ENCODE data around the gene MRGPRG.

MRGPRG gene

GRCh38 chr11:3217818-3218482 lies 663 bp downstream of the MRGPRG start:
- FAIRE-seq (no peak), DNase-seq (ENCODE audit: insufficient read length, low spot score) (no peak)
- no peak for TF ChIP-seq CTCF (IDR thresholded peaks at IDR 0.05; ENCODE audit: insufficient read depth, missing control alignments)

DNA sequence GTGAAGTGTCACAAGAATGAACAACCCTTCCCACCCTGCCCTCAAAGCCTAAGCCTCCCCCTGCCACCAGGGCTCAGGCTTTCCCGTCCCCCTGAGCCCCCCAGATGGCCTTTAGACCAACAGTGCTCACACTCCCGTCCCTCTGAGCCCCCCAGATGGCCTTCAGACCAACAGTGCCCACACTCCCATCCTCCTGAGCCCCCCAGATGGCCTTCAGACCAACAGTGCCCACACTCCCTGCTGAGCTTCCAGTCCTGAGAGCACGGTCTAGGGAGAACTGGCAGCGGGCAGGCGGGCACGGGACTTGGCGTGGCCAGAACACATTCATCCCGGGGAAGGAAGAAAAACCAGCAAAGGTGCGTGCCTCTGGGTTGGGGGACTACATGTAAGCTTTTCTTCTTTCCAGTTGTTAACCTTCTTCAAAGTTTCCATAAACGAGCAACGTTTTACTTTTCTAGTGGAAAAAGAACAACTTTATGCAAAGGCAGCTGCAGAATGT lies 2.5 kb downstream of the MRGPRG start:
- TF ChIP-seq CTCF (IDR thresholded peaks at IDR 0.05; ENCODE audit: insufficient read depth, missing control alignments): no peak
- DNase-seq (ENCODE audit: insufficient read length, low spot score): no peak
- no peak for FAIRE-seq

- TF ChIP-seq CTCF (IDR thresholded peaks at IDR 0.05; ENCODE audit: insufficient read depth, missing control alignments): no peak
- DNase-seq (ENCODE audit: insufficient read length, low spot score) (no peak), FAIRE-seq (no peak)
Observed at GRCh38 chr11:3215346-3216026, 3.1 kb downstream of the MRGPRG start.

DNA sequence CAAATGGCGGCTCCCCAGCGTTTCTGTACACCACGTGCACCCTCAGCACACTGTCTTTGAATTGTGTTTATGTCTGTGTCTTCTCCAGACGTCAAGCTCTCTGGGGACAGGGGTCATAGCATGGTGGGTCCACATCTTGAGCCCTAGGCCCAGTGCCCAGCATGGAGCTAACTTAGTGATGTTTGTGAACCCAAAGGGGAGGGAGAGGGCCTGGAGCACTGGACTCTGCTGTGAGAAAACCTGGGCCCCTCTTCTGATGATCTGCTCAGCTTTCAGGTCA lies 4.3 kb downstream of the MRGPRG start:
- TF ChIP-seq CTCF (IDR thresholded peaks at IDR 0.05; ENCODE audit: insufficient read depth, missing control alignments): no peak
- DNase-seq (ENCODE audit: insufficient read length, low spot score): no peak
- no peak for FAIRE-seq

DNA sequence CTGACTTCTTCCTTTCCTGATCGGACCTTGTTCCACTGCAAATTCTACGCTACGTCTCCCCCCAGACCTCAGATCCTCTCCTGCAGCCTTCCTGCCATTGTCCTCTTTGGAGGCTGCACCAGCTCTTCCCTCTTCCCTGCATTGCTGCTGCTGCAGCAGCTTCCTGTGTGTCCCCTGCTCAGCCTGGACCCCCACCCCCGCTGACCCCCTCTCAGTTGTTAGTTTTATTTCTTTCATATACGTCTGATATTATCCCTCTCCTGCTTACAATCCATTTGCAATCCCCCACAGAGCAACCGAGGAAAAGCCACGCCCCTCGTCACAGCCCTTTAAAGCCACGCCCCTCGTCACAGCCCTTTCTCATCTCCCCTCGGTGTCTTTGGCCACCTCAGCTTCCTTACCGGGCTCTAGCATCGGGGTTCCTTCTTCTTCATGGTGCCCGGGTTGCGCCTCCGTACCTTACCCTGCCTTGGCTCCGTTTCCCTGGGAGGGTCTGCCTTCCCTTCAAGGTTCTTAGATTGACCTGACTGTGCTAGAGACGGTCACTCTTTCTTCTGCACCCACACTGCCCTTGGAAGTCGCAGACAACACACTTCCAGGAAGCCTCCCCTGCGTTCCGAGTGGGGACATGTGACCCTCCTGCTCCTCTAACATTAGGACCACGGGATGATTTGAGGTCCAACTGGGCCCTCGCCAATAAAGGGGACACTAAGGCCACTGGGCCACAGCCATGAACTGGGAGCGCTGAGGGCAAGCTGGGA lies 4.8 kb downstream of the MRGPRG start:
- no peak for FAIRE-seq
- TF ChIP-seq CTCF (IDR thresholded peaks at IDR 0.05; ENCODE audit: insufficient read depth, missing control alignments): no peak
- no peak for DNase-seq (ENCODE audit: insufficient read length, low spot score)

DNA sequence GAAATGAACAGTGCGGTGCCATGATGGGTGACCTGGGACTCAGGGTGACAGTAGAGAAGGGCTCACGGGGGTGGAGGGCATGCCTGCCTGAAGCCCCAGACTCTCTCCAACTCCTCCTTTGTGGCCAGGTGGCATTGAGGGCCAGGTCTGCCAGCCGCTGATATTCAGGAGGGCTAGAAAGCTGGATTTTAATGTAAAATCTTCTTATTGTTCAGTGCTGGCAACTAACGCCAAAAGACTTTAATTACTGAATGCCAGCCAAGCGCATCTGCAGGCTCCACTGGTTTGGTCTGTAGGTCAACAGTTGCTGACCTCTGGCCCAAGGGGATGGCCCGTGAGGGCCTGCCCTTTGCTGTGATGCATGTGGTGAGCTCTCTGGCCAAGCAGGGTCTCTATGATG lies 10.3 kb downstream of the MRGPRG start:
- DNase-seq (ENCODE audit: insufficient read length, low spot score) (no peak), FAIRE-seq (no peak)
- TF ChIP-seq CTCF (IDR thresholded peaks at IDR 0.05; ENCODE audit: insufficient read depth, missing control alignments): no peak

All from D721Med (cell line).